Measurements from ENCODE around the gene STRADA.

STRADA gene

GRCh38 chr17:63700528-63701455 lies 40.8 kb downstream of the STRADA start:
- DNase-seq = peak in 3 of 4 experiments; percentile 32 to 49 (median 42)

DNA sequence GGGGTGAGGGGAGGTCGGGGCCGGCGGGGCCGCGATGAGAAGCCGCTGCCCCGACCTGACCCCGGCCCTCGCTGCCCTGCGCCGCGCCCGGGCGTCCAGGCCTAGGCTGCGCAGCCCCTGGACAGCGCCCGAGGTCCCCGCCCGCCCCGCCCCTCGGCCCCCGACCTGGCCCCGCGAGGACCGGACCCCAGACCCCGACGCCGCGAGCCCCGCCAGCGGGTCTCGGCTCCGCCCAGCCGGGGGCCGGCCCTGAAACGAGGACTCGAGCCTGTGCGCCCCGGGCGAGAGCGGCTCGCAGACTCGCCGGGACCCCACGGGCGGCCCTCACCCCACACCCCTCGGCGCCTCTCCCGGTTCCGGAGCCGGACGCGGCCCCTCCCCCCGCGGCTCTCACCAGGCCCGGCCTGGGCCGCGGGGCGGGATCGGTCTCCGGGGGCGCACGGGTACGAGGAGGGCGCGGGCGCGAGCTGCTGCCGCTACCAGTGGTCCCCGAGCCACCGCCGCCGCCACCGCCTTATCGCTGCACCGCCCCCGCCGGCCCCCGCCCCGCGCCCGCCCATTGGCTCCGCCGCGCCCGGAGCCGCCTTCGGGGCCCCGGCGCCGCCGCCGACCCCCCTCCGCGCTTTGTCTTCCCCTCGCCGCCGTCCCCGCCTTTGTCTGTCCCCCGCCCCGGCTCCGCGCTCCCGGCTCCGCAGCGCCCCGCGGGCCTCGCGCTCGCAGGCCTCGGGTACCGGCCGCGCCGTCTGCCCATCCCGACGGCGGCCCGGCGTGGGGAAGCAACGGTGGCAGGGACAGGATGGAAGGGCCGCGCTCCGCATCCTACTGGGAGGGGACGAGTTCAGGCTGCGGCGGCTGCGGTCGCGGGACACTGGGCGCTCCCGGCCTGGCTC lies 41.7 kb downstream of the STRADA start, which contains the start of gene LIMD2:
LIMD2 (minus strand) TSS at position 488 of the 890 bp plus-strand sequence. CDS start 827 bp downstream, outside the sequence.
- peak; percentile 62 to 85 (median 74) for DNase-seq

GRCh38 chr17:63698886-63699637 lies 42.5 kb downstream of the STRADA start:
- DNase-seq = peak; percentile 49 to 94 (median 75)

DNA sequence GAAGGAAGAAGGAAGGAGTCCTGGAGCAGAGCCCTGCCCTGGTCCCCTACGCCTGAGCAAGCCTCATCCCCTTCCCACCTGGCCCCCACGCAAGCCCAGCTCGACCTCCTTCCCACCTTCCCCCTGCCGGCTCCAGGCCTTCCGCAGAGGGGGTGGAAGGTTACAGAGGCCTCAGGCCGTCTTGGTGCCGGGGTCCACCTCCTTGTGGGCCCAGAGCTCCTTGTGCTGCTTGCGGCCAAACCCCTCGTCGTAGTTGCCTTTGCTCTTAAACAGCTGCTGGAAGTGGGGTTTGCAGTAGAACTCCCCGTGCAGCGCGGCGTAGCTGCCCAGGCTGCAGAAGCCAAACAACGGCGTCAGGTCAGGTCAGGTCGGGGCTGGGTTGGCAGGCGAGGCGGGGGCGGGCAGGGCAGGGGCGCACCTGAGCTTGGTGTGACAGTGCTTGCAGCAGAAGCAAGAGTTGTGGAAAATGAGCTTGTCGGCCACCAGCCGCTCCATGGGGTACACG lies 43.2 kb downstream of the STRADA start:
- no peak for DNase-seq

DNA sequence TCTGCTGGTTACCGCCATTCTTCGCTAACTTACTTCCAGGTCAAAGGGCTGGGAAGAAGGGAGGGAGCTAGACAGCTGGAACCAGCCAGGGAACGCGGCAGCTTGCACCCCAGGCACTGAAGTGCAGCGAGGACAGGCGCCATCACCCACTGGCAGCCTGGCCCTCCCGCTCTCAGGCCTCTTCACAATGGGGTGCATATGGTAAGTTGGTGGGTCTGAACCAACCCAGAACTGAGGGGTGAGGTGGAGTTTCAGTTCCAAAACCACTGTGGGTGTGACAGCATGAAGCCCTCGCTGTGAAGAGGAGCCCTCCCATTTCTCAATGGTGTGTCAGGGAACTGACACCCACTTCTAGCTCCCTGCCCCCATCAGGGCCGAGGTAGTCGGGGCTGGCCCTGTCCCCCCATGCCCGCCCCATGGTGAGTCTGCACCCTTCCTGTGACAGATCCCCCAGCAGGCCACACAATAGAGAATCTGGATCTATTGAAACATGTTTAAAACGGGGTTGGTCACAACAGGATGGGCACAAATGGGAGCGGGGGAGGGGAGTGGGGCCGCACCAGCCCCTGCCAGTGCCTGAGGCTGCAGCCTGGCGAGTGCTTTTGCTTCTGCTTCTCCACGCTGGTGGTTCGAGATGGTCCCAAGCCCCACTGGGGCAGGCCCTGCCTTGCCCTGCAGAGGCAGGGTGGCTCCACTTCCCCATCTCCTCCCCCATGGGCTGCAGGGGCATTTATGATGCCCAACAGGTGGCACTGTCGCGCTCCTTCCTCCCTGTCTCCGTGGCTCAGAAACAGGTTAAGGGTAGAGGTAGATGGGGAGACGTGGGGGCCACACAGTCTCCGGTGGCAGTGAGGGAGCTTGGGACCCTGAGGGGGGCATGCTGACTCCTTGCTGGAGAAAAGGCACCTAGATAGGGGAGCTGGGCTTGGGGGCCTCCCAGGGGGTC lies 44.0 kb downstream of the STRADA start:
- DNase-seq = peak; percentile 56 to 74 (median 66)

GRCh38 chr17:63696381-63696961 lies 45.1 kb downstream of the STRADA start:
- DNase-seq = no peak

- DNase-seq = no peak
Observed at GRCh38 chr17:63695889-63696288, 45.7 kb downstream of the STRADA start.

DNA sequence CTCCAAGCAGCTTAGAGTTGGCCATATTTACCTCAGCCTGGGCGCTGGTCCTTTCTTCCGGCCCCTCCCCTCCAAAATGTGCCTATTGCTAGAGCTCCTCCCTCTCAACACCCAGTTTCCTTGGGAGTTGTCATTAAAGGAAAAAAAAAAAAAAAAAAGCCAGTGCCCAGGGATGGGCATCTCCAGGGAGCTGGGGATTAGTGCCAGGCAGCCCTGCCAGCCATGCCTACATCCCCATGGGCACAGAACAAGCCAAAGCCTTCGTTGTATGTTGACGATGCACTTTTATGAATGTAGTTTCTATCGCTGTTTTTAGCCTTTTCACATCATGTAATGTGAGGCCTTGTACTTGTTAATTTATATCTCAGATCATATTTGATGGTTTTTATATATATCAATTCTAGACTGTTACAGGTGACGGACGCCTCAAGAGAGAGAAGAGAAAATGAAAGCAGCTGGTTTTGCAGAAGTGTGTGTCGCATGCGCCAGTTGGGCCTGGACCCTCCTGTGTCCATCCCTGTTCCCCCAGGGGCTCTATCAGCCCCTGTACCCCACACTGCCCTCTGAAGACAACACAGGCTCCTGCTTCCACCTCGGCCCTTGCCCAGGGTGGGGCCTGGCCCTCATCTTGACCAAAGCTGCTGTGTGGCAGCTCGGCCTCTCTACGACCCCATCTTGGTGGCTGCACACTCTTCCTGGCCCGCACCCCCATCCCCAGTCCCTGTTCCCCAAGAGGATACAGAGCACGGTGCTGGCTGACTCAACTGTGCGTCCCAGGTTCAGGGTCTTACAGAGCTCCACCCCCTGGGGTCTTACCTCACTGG lies 46.4 kb downstream of the STRADA start:
- DNase-seq = no peak

DNA sequence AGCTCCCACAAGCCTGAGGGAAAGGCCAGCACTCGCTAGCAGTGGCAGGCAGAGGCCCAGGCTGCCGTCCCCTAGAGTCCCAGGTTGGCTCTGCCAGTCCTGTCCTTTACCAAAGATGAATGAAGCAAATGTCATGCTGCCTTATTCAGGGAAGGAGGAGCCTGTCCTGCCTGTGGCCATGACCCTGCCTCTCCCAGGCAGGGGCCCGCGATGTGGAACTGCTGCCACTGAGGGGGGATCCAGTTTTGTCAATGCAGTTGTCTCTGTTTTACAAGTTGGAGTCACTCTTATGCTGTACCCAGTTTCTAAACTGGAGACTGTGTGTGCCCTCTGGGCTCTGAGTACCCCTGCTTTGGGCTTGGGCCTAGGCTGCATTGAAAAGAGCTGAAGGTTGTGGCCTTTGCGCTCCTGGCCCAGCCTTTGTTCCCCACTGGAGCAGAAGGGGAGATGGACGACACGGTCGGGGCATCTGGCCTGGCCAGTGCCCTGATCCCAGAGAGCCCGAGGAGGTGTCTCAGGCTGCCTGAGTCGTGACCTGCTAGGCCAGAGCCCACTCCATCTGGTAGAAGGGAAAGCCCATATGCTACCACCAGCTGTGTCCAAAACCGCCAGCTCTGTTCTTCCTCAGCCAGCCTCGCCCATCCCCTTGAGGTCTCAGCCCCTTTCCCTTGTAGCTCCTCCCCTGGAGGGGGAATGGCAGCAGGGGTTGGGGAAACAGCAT lies 47.2 kb downstream of the STRADA start:
- no peak for DNase-seq

GRCh38 chr17:63693411-63694113 lies 48.0 kb downstream of the STRADA start:
- no peak for DNase-seq

DNA sequence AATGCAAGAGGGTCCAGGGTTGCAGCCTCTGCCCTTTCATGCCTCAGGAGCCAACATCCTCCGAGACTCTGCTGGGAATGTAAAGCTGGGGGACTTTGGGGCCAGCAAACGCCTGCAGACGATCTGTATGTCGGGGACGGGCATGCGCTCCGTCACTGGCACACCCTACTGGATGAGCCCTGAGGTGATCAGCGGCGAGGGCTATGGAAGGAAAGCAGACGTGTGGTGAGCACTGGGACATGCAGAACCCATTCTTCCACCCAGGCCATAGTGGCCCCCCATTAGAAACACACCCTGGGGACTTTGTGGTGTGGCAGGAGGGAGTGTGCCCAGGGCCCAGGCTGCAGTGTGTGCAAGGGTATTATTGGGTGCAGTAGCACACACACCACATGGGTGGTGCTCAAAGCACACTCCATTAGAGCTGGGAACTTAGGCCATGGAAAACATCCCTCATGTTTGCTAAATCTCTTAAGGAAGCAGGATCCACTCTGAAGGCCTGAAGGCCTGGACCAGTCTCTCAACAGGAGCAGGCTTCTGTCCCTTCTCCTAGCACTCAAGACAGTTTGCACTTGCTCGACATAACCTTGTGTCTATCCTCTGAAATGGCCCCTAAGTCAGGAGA lies 49.3 kb downstream of the STRADA start:
- no peak for DNase-seq

GRCh38 chr17:63689479-63689878 lies 52.1 kb downstream of the STRADA start:
- DNase-seq = no peak

- DNase-seq = no peak
Observed at GRCh38 chr17:63688396-63689020, 53.1 kb downstream of the STRADA start.

DNA sequence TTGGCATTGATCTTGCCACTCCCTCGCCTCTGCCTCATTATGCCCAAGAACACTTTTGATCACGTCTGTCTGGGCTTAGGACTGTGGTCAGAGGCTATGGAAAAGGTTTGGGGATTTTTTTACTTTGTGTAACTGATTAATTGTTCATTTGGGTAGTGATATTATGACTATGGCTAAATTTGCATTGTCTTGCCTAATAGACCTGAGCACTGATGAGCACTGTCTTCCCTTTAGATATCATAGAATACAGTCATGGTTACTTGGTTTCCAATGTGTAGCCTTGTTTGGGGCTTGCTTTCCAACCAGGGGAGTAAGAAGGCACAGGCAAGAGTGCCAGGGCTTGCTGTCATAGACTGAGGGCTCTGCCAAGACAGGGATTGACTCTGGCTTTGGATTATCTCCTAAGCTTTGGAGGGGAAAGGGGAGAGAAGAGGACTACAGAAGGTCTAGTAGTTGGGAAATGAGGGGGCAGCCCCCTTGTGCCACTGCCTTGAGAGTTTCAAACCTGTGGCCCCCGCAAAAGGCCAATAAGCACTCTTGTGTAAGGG lies 55.4 kb downstream of the STRADA start:
- no peak for DNase-seq

DNA sequence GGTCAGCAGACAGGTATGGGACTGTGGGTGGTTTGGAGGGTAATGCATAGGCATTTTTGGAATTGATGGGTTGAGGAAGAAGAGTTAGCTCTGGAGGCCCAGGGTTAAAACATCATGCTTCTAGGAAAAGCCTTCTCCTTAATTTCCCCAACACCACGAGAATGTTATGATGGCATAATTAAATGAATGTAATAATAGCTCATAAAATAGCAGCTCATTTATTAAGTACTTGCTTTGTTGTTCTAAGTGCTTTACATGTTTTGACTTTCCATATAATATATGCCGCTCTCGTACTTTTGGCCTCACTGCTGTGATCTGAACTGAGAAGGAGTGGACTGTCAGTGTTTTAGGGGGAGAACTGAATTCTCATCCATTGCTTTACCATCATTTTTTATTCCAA lies 56.0 kb downstream of the STRADA start:
- no peak for DNase-seq

DNA sequence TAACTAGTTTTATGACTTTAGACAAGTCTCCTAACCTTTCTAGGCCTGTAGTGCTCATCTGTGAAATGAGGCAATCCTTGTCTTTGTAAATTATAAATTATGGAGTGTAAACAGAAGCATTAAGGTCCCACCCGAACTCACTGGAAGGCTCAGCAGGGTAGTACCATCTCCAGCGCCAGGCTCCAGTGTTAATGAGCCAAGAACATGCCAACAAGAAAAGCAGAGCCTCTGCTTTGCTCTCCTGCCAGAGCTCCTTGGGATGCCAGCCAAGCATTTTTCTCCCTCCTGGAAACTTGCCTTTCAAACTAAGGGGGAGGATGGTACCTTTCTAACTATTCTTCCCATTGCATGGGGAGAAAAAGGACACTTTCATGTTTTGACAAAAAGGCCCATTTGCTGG lies 56.6 kb downstream of the STRADA start:
- DNase-seq = no peak

GRCh38 chr17:63682981-63683380 lies 58.6 kb downstream of the STRADA start:
- no peak for DNase-seq
